GM04503 (cell line): ENCODE data around the gene IL1A.
"Not testable (repeated sequence)": the region's sequence is repeated elsewhere in the genome, so short reads cannot be mapped to it uniquely, and the experiment has no call there.

Experiments used
- DNase-seq: peaks from one replicate; pipeline ENCODE4 v3.0.0-alpha.2; 2012; ENCODE audit warnings: low read depth

The IL1A gene

GRCh38 chr2:112784199-112785189, at the start of gene IL1A:
Gene IL1A (minus strand): TSS chr2:112784493. CDS start chr2:112783770, 723 bp downstream.
- DNase-seq = no peak

GRCh38 chr2:112833976-112834375, 49.7 kb upstream of the IL1A start:
- DNase-seq = no peak

- not testable (repeated sequence) for DNase-seq
Observed at GRCh38 chr2:112833639-112833931, 49.3 kb upstream of the IL1A start.

GRCh38 chr2:112832841-112833638, 48.7 kb upstream of the IL1A start:
- no peak for DNase-seq

GRCh38 chr2:112831946-112832840, 47.9 kb upstream of the IL1A start:
- no peak for DNase-seq

GRCh38 chr2:112831513-112831845, 47.2 kb upstream of the IL1A start:
- no peak for DNase-seq

GRCh38 chr2:112830682-112831512, 46.6 kb upstream of the IL1A start:
- DNase-seq = no peak

- no peak for DNase-seq
Observed at GRCh38 chr2:112829961-112830681, 45.8 kb upstream of the IL1A start.

- DNase-seq = no peak
Observed at GRCh38 chr2:112829101-112829960, 45.0 kb upstream of the IL1A start.

- DNase-seq = no peak
Observed at GRCh38 chr2:112828251-112828691, 44.0 kb upstream of the IL1A start.

GRCh38 chr2:112827604-112828185, 43.4 kb upstream of the IL1A start:
- no peak for DNase-seq

GRCh38 chr2:112827009-112827408, 42.7 kb upstream of the IL1A start:
- no peak for DNase-seq

GRCh38 chr2:112825706-112826105, 41.4 kb upstream of the IL1A start:
- DNase-seq = no peak

GRCh38 chr2:112824694-112825085, 40.4 kb upstream of the IL1A start:
- DNase-seq = no peak

GRCh38 chr2:112821682-112822081, 37.4 kb upstream of the IL1A start:
- no peak for DNase-seq

GRCh38 chr2:112821142-112821541, 36.8 kb upstream of the IL1A start:
- no peak for DNase-seq

- no peak for DNase-seq
Observed at GRCh38 chr2:112820343-112820742, 36.0 kb upstream of the IL1A start.

- DNase-seq = no peak
Observed at GRCh38 chr2:112819081-112819480, 34.8 kb upstream of the IL1A start.
